OCI-LY7 (cell line): ENCODE data around the gene CNOT6L.

Source experiments
- CTCF ChIP-seq: fragments of 200-600 bp; sonication (generic); conservative IDR thresholded peaks from 2 replicates; pipeline ENCODE4 v1.5.1; 2014; ENCODE audit warnings: mild to moderate bottlenecking, antibody characterized with exemption, low read length, moderate library complexity, mixed read lengths
- EZH2phosphoT487 ChIP-seq: fragments of 200-600 bp; sonication (generic); IDR thresholded peaks from 2 replicates; pipeline ENCODE4 v1.6.1; 2018; ENCODE audit warnings: low read depth, borderline replicate concordance, mild to moderate bottlenecking, mixed run types, antibody characterized with exemption, low read length, moderate library complexity, mixed read lengths

- TF ChIP-seq CTCF (no peak), EZH2phosphoT487 (no peak)
Observed at GRCh38 chr4:77676842-77677241, 142.3 kb downstream of the CNOT6L start.
